AG20443 (cell line): ENCODE data around the gene SVOP.
A peak's percentile ranks its signal among the peaks of the same experiment; 100 is the strongest.
"Not testable (repeated sequence)": the region's sequence is repeated elsewhere in the genome, so short reads cannot be mapped to it uniquely, and the experiment has no call there.

ENCODE experiments used
- DNase-seq: peaks from one replicate; pipeline ENCODE4 v3.0.0; 2012; ENCODE audit warnings: low spot score, mixed read lengths

Gene SVOP, protein sequence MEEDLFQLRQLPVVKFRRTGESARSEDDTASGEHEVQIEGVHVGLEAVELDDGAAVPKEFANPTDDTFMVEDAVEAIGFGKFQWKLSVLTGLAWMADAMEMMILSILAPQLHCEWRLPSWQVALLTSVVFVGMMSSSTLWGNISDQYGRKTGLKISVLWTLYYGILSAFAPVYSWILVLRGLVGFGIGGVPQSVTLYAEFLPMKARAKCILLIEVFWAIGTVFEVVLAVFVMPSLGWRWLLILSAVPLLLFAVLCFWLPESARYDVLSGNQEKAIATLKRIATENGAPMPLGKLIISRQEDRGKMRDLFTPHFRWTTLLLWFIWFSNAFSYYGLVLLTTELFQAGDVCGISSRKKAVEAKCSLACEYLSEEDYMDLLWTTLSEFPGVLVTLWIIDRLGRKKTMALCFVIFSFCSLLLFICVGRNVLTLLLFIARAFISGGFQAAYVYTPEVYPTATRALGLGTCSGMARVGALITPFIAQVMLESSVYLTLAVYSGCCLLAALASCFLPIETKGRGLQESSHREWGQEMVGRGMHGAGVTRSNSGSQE

DNA sequence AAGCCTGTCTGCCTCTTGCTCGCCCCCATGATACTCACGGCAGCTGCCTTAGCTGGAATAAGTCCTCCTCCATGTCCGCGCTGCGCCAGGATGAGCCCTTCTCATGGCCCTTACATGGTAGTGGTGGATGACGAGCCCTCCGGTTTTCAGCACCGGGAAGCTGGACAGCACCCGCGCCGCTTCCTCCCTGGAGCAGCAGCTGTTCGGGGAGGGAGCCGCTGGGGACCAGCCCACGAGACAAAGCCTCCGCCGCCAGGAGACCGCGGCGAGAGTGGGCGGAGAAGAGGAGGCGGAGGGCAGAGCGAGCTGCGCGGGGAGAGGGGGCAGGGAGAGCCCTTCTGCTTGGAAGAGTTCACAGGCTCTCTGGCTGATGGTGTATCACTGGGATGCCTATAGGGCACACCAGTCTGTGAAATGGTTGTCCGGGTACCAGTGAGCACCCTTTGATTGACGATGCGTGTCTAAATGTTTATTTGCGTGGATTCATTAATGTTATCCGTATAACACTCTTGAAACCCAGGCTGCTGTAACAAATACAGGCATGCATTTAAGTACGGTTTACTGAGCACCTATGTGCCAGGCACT, at the start of gene SVOP:
Gene SVOP (minus strand): TSS at position 273 of the 585 bp plus-strand sequence. CDS start 200 bp downstream, at position 73.
- peak; percentile 93 for DNase-seq

DNA sequence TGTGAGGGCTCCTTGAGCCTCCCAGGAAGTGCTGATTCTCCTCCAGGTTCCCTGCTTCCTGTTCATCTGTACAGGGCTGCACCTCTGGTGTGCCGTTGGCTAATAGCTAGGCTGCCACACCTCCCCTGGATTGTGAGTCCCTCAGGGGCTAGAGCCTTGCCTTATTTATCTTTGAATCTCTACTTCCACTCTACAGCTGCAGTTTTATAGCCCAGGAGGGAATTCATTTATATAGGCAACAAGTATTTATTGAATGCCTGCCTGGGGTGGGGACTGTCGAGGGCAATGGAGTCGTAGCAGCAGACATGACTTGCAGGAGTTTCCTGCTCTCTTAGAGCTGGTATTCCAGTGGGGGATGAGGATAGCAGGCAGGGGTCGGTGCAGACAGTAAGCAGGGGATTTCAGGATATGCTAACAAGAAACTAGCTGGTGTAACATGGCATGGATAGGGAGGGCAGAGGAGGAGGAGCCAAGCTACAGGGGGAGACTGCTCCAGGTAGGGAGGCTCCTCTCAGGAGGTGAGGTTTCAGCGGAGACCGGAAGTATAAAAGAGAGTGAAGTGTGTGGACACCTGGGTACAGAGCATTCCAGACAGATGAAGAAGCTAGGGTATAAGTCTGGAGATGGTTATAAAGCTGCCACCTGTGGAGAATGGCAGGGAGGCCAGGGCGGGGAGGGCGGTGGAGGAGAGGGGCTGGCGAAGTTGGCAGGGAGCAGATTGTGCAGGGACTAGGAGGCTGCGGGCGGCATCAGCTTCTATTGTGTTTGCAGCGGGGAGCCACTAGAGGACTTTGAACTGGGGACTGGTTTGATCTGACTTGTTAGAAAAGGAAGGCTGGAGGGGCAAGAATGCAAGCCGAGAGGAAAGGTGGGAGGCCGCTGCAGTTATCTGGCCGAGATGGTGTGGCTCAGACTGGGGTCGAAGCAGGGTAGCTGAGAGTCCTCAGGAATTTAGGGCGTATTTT, 48.7 kb upstream of the SVOP start:
- DNase-seq = no peak

DNA sequence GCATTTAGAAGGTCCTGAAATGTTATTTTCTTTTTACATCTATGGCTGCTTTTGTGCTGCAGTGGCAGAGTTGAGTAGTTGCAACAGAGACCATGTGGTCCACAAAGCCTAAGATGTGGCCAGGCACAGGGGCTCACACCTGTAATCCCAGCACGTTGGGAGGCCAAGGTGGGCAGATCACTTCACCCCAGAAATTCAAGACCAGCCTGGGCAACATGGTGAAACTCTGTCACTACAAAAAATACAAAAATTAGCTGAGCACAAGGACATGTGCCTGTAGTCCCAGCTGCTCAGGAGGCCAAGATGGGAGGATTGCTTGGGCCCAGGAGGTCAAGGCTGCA, 45.0 kb upstream of the SVOP start:
- no peak for DNase-seq

DNA sequence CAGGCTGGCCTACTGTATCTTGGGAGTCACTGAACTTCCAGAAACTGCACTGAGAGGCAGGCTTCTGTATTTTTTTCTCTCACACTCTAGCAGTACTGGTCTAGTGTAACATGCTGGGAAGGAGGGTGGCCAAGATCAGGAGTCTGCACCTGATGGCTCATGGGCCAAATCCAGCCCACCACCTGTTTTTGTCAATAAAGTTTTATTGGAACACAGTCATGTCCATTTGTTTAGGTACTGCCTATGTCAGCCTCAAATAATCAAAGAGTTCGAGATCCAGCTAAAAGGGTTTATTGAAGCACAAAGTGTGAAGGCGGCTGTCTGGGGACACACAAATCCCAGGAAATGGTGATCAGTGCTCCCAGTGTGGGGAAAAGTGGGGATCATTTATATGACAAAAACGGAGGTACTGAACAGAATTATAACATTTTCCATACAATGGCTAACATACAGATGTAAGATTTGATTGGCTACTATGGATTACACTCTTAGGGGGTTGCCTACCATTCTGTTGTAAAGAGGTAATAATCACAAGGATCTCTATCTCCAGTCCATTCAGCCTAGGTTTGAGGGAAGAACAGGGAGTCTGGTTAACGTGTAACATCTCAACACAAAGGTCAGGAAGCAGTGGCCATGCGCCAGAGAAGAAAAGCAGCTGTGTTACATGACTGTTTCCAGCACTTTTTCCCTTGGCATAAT, 44.4 kb upstream of the SVOP start:
- no peak for DNase-seq

DNA sequence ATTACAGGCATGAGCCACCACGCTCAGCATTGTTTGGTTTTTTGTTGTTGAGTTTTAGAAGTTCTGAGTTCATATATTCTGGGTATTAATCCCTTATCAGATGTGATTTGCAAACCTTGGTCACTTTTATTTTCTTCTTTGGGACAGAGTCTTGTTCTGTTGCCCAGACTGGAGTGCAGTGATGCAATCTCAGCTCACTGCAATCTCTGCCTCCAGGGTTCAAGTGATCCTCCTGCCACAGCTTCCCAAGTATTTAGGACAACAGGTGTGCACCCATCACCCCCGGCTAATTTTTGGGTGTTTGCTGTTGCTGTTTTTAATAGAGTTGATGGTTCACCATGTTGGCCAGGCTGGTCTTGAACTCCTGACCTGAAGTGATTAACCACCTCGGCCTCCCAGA, 43.3 kb upstream of the SVOP start:
- DNase-seq = no peak

DNA sequence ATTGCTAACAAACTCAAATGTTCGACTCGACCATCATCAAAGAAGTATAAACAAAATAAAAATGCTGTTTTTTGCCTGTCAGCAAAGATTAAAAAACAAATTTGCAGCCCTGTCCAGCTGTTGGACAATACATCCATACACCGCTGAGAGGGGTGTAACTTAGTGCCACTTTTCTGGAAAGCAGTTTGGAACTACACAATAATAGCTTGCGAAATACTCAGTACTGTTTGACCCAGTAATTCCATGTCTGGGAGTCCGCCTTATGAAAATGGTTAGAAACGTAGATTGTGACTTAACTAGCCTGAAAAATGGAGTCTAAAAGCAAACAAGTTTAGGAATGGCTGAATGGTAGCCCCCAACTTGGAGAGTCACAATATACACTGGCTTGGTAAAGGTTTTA, 37.9 kb upstream of the SVOP start:
- DNase-seq = no peak

DNA sequence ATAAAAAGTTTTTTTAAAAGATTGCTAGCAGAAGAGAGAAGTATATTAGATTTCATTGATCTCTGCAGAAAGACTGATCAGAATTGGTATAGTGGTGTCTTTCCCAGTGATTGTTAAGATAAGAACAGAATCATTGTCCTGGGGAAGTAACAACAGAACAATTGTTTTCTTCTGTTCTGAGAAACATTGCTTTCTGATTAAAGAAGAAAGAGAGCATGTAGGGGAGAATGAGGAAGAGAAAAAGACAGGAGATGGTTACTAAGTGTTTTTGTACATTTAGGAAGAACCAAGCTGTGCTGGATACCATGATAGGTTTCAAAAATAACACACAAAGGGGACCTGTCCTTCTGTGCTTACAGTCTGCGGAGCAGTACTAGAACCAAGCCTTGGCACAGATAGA, 36.5 kb upstream of the SVOP start:
- no peak for DNase-seq

DNA sequence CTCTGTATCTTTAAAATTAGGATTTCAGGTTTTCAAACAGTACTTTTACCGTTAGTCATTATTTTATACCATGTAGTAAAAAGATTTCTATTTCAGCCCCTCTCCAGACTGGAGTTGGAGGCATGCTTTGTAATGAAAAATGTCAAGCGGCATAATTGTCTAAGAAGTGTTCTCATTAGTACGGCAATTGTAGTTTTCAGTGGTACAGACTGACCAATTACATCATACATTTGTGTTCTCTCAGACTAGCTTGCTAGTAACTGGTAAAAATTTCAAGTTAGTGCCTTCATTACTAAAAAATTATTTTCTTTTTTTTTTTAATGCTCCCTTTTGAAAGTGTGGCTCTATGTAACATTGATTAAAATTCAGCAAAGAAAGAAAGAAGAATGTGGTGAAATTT, 36.0 kb upstream of the SVOP start:
- DNase-seq = no peak

DNA sequence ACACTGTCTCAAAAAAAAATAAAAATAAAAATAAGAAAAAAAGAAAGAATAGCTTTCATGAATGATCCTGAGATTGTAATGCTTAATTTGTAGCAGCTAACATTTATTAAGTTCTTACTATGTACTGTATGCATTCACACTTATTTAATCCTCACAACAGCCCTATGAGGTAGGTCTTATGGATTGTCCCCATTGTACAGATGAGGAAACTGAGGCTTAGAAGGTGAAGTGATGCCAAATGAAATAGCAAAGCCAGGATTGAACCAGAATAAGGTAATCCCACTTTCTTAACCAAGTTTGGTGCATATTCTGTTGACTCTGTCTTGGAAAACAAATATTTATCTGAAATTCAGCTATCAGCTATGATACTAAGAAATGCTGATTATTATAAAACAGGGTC, 33.7 kb upstream of the SVOP start:
- no peak for DNase-seq

DNA sequence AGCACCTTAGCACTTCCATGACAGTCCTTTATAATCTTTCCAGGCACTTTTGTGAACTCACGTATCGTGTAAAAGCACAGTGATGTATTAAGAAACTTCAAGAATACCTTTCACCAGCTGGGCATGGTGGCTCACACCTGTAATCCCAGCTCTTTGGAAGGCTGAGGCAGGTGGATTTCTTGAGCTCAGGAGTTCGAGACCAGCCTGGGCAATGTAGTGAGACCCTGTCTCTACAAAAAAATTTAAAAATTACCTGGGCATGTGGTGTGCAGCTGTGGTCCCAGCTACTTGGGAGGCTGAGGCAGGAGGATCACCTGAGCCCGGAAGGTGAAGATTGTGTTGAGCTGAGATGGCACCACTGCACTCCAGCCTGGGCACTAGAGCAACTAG, 33.3 kb upstream of the SVOP start:
- DNase-seq = not testable (repeated sequence)

DNA sequence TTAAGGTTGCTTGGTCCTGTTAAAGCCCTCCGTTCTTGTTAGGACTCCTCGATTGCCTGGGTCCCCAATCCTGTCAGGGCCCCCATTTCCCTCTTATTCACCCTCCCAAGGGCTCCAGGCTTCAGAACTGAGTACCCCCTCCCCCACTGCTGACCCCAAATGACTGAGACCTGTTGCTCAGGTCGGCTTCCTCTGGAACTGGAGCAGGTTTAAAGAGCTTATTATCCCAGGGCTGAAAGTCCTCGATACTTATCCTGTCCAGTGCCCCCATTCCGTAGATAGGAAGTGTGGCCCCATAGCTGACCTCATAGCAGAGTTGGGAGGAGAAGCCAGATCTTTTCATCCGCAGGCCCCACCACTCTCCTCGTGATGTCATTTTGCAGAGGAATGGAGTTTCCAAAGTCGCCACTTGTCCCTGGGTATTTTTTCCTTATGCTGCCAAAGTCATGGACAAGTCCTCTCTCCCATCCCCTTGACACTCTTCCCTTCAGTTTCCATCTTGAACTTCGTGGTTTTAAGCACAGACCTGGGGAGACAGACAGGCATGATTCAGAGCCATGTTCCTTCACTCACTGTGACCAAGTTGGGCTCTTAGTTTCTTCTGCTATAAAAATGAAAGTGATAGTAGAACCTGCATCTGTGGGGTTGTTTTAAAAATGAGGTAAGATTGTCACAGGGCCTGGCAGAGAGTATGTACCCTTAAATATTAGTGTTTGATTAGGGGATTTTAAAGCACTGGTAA, 32.7 kb upstream of the SVOP start:
- no peak for DNase-seq

DNA sequence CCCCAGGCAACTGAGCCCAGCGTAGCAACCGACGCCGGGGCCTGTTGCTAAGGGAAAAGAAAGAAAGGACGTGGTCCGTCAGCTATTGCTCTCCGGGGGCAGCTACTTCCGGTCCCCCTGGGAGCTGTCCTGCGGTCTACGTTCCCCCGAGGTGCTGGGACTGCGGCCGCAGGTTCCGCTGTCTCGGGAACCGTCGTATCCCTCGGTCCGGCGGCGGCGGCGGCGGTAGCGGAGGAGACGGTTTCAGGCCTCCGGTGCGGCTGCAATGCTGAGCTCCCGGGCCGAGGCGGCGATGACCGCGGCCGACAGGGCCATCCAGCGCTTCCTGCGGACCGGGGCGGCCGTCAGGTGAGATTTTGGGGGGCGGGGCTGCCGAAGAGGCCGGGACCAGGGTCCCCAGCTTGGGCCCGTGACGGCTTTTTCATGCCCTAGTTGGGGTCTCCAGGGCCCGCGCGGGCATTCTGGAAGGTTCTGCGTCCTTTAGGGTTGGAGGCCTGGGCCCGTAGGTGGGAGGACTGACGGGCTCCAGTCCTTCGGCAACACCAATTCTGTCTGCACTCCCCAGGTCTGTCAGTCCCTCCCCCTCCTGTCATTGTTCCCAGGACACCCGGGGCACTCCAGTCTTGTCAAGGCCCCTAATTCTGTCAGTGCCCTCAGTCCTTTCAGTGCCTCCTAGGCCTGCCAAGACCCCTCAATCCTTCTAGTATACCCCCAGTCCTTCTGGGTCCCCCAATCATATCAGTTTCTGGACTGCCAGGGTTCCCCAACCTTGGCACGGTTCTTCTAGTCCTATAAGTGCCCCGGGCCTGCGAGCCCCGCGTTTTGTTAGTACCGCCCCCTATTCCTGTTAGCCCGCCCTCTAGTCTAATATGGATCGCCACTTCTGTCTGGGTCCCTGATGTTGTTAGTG, 31.8 kb upstream of the SVOP start, which contains the start of gene USP30:
Gene USP30 (plus strand): TSS at position 163 of the 910 bp plus-strand sequence. CDS start 103 bp downstream, at position 266.
- DNase-seq = peak; percentile 98

DNA sequence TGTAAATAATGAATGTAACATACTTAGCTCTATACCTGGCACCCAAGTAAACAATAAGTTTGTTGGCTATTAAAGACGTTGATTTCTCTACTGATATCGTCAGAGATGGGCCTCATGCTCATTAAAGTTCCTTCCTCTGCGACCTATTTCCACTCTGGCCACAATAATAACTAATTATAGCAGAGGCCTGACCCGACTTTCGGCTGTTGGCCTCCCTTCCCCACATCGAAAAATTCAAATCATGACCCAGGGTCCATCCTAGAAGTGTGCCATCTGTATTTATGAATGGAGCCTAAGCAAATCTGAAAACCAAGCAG, 31.2 kb upstream of the SVOP start:
- DNase-seq = no peak

DNA sequence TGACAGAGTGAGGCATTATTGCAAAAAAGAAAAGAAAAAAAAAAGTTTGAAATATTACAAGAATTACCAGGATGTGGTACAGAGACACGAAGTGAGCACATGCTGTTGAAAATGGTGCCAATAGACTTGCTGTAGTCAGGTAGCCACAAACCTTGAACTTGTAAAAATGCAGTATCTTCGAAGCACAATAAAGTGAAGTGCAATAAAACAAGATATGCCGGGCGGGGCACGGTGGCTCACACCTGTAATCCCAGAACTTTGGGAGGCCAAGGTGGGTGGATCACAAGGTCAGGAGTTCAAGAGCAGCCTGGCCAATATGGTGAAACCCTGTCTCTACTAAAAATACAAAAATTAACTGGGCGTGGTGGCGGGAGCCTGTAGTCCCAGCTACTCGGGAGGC, 28.9 kb upstream of the SVOP start:
- not testable (repeated sequence) for DNase-seq

DNA sequence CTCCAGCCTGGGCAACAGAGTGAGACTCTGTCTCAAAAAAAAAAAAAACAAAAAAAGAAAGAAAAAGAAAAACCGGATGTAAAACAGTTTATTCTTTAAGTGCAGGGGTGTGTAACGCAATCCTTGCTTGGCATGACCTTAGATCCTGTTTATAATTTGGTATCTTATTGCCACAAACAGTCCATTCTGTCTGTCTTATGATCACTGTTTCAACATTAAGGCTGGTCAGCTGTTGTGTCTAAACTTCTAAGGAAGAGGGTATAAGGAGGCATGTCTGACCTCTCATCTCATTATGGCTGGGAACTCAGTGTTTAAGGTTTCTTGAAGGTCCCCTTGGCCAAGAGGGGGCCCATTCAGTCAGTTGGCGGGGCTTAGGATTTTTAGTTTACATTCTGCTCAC, 27.8 kb upstream of the SVOP start:
- DNase-seq = not testable (repeated sequence)

DNA sequence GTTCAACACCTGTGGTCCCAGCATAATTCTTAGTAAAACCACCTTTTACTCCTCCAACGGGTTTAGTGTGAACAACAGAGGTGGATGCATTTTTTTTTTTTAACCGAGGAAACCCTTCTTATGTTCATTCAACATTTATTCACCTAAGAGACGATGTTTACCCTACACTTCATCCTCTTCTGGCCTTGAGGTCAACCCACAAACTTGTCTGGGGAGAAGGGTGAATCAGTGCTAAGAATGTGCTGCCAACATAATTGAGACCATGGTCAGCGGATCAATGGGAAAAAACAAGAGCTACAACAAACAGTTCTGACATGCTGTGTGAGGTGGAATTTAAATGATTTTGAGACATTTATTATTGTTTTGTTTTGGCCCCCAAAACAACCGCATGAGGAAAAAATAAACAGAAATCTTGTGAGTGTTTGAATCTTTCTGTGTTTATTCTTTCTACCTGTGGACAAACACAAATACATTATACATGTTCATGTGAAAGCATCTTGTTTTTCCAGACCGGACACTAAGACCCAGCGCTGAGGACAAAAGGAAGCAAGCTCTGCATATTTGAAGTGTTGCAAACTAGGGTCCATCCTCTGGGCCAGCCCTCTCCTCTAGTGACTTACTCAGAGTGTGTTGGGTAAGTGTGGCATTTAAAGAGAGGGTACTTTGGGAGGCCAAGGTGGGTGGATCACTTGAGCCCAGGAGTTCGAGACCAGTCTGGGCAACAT, 26.4 kb upstream of the SVOP start:
- DNase-seq = no peak

DNA sequence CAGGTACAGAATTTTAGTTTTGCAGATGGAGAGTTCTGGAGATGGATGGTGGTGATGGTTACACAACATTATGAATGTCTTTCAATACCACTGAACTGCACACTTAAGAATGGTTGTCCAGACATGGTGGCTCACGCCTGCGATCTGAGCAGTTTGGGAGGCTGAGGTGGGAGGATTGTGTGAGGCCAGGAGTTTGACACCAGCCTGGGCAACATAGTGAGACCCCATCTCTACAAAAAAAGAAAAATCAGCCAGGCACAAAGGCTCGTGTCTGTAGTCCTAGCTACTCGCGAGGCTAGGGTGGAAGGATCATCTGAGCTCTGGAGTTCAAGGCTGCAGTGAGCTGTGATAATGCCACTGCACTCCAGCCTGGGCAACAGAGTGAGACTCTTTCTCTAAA, 23.4 kb upstream of the SVOP start:
- DNase-seq = no peak

DNA sequence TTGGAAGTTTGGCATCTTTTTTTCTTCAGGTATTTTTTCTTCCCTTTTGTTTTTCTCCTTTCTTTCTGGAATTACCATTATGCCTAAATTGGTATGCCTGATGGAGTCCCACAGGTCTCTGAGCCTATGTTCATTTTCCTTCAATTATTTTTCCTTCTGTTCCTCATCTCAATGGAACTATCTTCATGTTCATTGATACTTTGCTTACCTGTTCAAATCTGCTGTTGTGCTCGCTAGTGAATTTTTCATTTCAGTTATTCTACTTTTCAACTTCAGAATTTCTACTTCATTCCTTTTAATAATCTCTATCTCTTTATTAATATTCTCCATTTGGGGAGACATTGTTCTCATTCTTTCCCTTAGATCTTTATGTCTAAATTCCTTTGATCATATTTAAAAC, 16.1 kb upstream of the SVOP start:
- no peak for DNase-seq
